ENCODE data around the gene STX10.
"Not testable (repeated sequence)": the region's sequence is repeated elsewhere in the genome, so short reads cannot be mapped to it uniquely, and the experiment has no call there.

STX10 gene

GRCh38 chr19:13150187-13150930 lies at the start of gene STX10, which contains the start of gene IER2:
Gene STX10, minus strand, starts transcription at chr19:13150375. Its CDS starts 202 bp downstream, at chr19:13150173.
Gene IER2, plus strand, starts transcription at chr19:13150411. Its CDS starts 2,776 bp downstream, at chr19:13153187.
- peak; percentile 81 to 82 for DNase-seq (ENCODE audit: low read depth in 2 of 2)

- DNase-seq (ENCODE audit: low read depth in 2 of 2) = no peak
Measured at GRCh38 chr19:13198634-13199033, 48.5 kb upstream of the STX10 start.

- DNase-seq (ENCODE audit: low read depth in 2 of 2) = no peak
Measured at GRCh38 chr19:13195678-13196077, 45.5 kb upstream of the STX10 start.

GRCh38 chr19:13190781-13191540 lies 40.8 kb upstream of the STX10 start:
- no peak for DNase-seq (ENCODE audit: low read depth in 2 of 2)

- no peak for DNase-seq (ENCODE audit: low read depth in 2 of 2)
Measured at GRCh38 chr19:13189600-13189999, 39.4 kb upstream of the STX10 start.

GRCh38 chr19:13187419-13187818 lies 37.2 kb upstream of the STX10 start:
- no peak for DNase-seq (ENCODE audit: low read depth in 2 of 2)

GRCh38 chr19:13186688-13187087 lies 36.5 kb upstream of the STX10 start:
- not testable (repeated sequence) for DNase-seq (ENCODE audit: low read depth in 2 of 2)

- not testable (repeated sequence) for DNase-seq (ENCODE audit: low read depth in 2 of 2)
Measured at GRCh38 chr19:13185763-13186657, 35.8 kb upstream of the STX10 start.

GRCh38 chr19:13184926-13185325 lies 34.8 kb upstream of the STX10 start:
- not testable (repeated sequence) for DNase-seq (ENCODE audit: low read depth in 2 of 2)

- peak in 1 of 2 experiments; percentile 23 for DNase-seq (ENCODE audit: low read depth in 2 of 2)
Measured at GRCh38 chr19:13181747-13182388, 31.7 kb upstream of the STX10 start.

GRCh38 chr19:13178291-13178690 lies 28.1 kb upstream of the STX10 start:
- not testable (repeated sequence) for DNase-seq (ENCODE audit: low read depth in 2 of 2)

- DNase-seq (ENCODE audit: low read depth in 2 of 2) = not testable (repeated sequence)
Measured at GRCh38 chr19:13177584-13177983, 27.4 kb upstream of the STX10 start.

- DNase-seq (ENCODE audit: low read depth in 2 of 2) = no peak
Measured at GRCh38 chr19:13176345-13176744, 26.2 kb upstream of the STX10 start.

GRCh38 chr19:13173139-13173737 lies 23.1 kb upstream of the STX10 start:
- DNase-seq (ENCODE audit: low read depth in 2 of 2) = no peak

- peak in 1 of 2 experiments; percentile 52 for DNase-seq (ENCODE audit: low read depth in 2 of 2)
Measured at GRCh38 chr19:13172346-13173138, 22.4 kb upstream of the STX10 start.

- DNase-seq (ENCODE audit: low read depth in 2 of 2) = no peak
Measured at GRCh38 chr19:13171146-13171545, 21.0 kb upstream of the STX10 start.

- no peak for DNase-seq (ENCODE audit: low read depth in 2 of 2)
Measured at GRCh38 chr19:13169769-13170168, 19.6 kb upstream of the STX10 start.

GRCh38 chr19:13166151-13166550 lies 16.0 kb upstream of the STX10 start:
- not testable (repeated sequence) for DNase-seq (ENCODE audit: low read depth in 2 of 2)

GRCh38 chr19:13165162-13165997 lies 15.2 kb upstream of the STX10 start:
- no peak for DNase-seq (ENCODE audit: low read depth in 2 of 2)

All from fibroblast of skin of left biceps (primary cell).